ENCODE data around the gene AK9. TPM values are rescaled to one million over a fixed set of nuclear protein-coding genes. Genes with fewer than 3 reads are reported as not detected.

Gene AK9
- polyA plus RNA-seq, 1 of the 3 experiments (the other 2 are of a cell fraction) = 0.76 TPM

DNA sequence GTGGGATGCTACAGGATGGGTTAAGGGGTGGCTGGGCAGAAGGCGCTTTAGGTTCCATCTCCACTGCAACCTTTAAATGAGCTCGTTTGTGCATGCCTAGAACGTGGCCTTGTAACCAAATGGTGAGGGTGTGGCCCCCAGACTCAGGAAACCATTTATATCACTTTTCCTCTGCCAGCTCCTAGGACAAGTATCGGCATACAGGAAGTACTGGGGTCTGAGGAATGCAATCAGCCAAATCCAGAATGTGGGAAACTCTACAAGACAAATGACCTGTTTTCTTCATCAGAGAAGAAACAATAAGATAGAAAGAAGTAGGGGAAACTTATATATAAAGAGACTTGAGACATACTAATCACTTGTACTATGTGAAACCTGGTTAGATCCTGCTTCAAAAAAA, 21.2 kb downstream of the AK9 start:
- Histone ChIP-seq H3K9me3 (no peaks in the 10 kb centered on the region), H3K36me3 (replicated peaks in 1 of 2; ENCODE audit: control insufficient read depth in 1 of 2, insufficient read depth in 2 of 2, low read length in 1 of 2) (no peaks in the 10 kb centered on the region), H3K9me2 (no peaks in the 10 kb centered on the region), H3K4me1 (ENCODE audit: control insufficient read depth in 1 of 2, insufficient read depth in 2 of 2, low read depth in 1 of 2, low read length in 1 of 2) (peaks cover 0 to 9% of the 10 kb centered on the region in 2 experiments; a peak in 1 of 4 replicates), H3K79me2 (ENCODE audit: insufficient read depth) (no peaks in the 10 kb centered on the region), H3K27me3 (ENCODE audit: insufficient read depth) (no peaks in the 10 kb centered on the region), H4K20me1 (ENCODE audit: insufficient read depth) (no peaks in the 10 kb centered on the region), H3K9ac (no peak overlapping the region), H3K27ac (ENCODE audit: low read depth in 2 of 2, low read length in 1 of 2) (no peak overlapping the region), H3F3A (replicated peaks; ENCODE audit: insufficient read depth) (peaks cover 8% of the 10 kb centered on the region), H2AFZ (ENCODE audit: low read depth) (no peak overlapping the region), H3K4me3 (ENCODE audit: low read depth in 2 of 2, low read length in 1 of 2) (no peak overlapping the region), H3K4me2 (no peak overlapping the region)
- TF ChIP-seq, protein P1, sequence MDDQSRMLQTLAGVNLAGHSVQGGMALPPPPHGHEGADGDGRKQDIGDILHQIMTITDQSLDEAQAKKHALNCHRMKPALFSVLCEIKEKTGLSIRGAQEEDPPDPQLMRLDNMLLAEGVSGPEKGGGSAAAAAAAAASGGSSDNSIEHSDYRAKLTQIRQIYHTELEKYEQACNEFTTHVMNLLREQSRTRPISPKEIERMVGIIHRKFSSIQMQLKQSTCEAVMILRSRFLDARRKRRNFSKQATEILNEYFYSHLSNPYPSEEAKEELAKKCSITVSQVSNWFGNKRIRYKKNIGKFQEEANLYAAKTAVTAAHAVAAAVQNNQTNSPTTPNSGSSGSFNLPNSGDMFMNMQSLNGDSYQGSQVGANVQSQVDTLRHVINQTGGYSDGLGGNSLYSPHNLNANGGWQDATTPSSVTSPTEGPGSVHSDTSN (IDR thresholded peaks at IDR 0.05) = no peak
- POLR2A ChIA-PET = no interaction called here
- WGBS (ENCODE audit: low lambda C conversion rate) = 64% methylated on average over 4 of the region's 4 CpGs
- DNase-seq = no peak
- CTCF ChIA-PET = no interaction called here

DNA sequence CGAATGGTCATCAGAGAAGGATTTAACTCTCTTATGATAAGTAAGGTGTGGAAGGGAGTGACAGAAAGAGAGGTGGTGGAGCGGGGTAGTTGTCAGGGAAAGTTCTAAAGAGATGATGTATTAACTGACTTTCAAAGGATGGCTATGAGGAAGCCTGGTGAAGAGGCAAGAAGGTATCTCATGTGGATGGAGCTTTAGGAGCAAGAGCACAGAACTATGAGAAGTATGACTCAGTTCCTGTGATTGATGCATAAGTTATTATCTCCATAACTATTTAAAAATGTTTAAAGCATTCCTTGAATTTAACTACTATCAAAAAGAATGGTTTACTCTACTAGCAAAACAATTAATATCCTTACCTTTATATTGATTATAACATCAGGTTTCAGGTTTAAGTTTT, 28.8 kb downstream of the AK9 start:
- no peak overlapping the region for H3K4me2 ChIP-seq

DNA sequence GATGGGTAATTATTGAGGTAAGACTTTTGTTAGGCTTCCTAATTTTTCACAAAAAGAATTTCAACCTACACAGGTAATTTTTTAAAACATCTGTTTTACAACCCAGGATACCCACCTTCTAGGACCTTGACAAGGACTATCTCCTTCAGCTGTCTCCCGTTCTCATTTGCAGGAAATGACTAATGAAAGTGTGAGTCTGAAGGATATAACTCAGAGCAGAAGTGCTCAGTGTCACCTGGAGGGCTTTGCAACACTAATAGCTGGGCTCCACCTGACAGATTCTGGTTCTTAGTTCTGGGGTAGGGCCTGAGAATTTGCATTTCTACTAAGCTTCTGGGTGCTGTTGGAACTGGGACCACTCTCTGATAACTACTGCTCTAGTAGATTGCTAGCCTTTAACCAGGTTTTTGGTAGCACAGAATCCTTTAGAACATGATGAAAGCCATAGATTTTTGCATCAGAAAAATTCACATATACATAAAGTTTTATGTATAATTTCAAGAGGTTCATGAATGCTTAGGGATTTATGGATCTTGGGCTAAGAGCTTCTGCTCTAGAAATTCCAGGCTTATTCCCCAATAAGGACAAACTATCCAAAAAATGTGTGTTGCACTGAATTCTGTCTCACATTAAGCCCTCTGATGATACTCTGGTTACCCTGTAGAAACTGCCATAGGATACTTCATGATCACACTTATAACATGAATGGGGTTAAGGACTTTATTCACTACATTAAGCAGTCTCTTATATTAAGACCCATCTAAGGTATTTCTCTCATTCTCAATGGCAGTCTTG, 30.3 kb downstream of the AK9 start:
- Histone ChIP-seq H3K4me2 (no peak overlapping the region), H3K79me2 (ENCODE audit: insufficient read depth) (no peaks in the 10 kb centered on the region), H3K4me1 (ENCODE audit: control insufficient read depth in 1 of 2, insufficient read depth in 2 of 2, low read depth in 1 of 2, low read length in 1 of 2) (0 out of 4 replicates have a peak, but pooled peaks cover 0 to 16% of the 10 kb centered on the region in 2 experiments), H3K9ac (no peak overlapping the region), H3K27ac (ENCODE audit: low read depth in 2 of 2, low read length in 1 of 2) (no peak overlapping the region), H2AFZ (ENCODE audit: low read depth) (no peak overlapping the region), H3K9me3 (no peaks in the 10 kb centered on the region), H3K27me3 (ENCODE audit: insufficient read depth) (no peaks in the 10 kb centered on the region), H3K4me3 (ENCODE audit: low read depth in 2 of 2, low read length in 1 of 2) (no peak overlapping the region), H3K36me3 (replicated peaks in 1 of 2; ENCODE audit: control insufficient read depth in 1 of 2, insufficient read depth in 2 of 2, low read length in 1 of 2) (no peaks in the 10 kb centered on the region), H3F3A (replicated peaks; ENCODE audit: insufficient read depth) (peaks cover 5% of the 10 kb centered on the region), H3K9me2 (no peaks in the 10 kb centered on the region), H4K20me1 (ENCODE audit: insufficient read depth) (no peaks in the 10 kb centered on the region)
- ChIA-PET CTCF (no interaction called here), POLR2A (no interaction called here)
- 16% methylated on average over 1 of the region's 1 CpG for WGBS (ENCODE audit: low lambda C conversion rate)
- no peak for DNase-seq
- TF ChIP-seq TCF12 (IDR thresholded peaks at IDR 0.05) (no peak), YY1 (IDR thresholded peaks at IDR 0.05; ENCODE audit: low read depth) (no peak), FOXJ3 (CRISPR knock-in tag; IDR thresholded peaks at IDR 0.05) (no peak), RCOR1 (IDR thresholded peaks at IDR 0.05; ENCODE audit: low read length) (no peak), RXRA (IDR thresholded peaks at IDR 0.05; ENCODE audit: borderline replicate concordance, low read depth) (no peak), GATA2 (CRISPR knock-in tag; IDR thresholded peaks at IDR 0.05) (no peak), SMC3 (IDR thresholded peaks at IDR 0.05; ENCODE audit: low read depth, low read length) (no peak), NFIC (IDR thresholded peaks at IDR 0.05; ENCODE audit: borderline replicate concordance) (no peak), EZH2phosphoT487 (IDR thresholded peaks at IDR 0.05; ENCODE audit: borderline replicate concordance, low read depth) (no peak), RAD21 (IDR thresholded peaks at IDR 0.05; ENCODE audit: low read length) (no peak)
- TF ChIP-seq, protein P1 (IDR thresholded peaks at IDR 0.05) = no peak

More for the DNA sequence above, 28.8 kb downstream of the AK9 start:
- Histone ChIP-seq H2AFZ (ENCODE audit: low read depth) (no peak overlapping the region), H3K9me2 (no peaks in the 10 kb centered on the region), H3K79me2 (ENCODE audit: insufficient read depth) (no peaks in the 10 kb centered on the region), H3K9ac (no peak overlapping the region), H3K27me3 (ENCODE audit: insufficient read depth) (no peaks in the 10 kb centered on the region), H3K27ac (ENCODE audit: low read depth in 2 of 2, low read length in 1 of 2) (no peak overlapping the region; a peak in 1 of 4 replicates), H3K4me1 (ENCODE audit: control insufficient read depth in 1 of 2, insufficient read depth in 2 of 2, low read depth in 1 of 2, low read length in 1 of 2) (0 out of 4 replicates have a peak, but pooled peaks cover 0 to 16% of the 10 kb centered on the region in 2 experiments), H3K9me3 (no peaks in the 10 kb centered on the region), H3K4me3 (ENCODE audit: low read depth in 2 of 2, low read length in 1 of 2) (no peak overlapping the region), H4K20me1 (ENCODE audit: insufficient read depth) (no peaks in the 10 kb centered on the region), H3K36me3 (replicated peaks in 1 of 2; ENCODE audit: control insufficient read depth in 1 of 2, insufficient read depth in 2 of 2, low read length in 1 of 2) (no peaks in the 10 kb centered on the region), H3F3A (replicated peaks; ENCODE audit: insufficient read depth) (peaks cover 5% of the 10 kb centered on the region)
- TF ChIP-seq MEF2A (IDR thresholded peaks at IDR 0.05; ENCODE audit: borderline replicate concordance, low read depth) (no peak), EZH2phosphoT487 (IDR thresholded peaks at IDR 0.05; ENCODE audit: borderline replicate concordance, low read depth) (no peak), EP300 (IDR thresholded peaks at IDR 0.05; ENCODE audit: borderline replicate concordance in 1 of 2, low read depth in 1 of 2, low read length in 1 of 2) (no peak), RXRA (IDR thresholded peaks at IDR 0.05; ENCODE audit: borderline replicate concordance, low read depth) (no peak)
- TF ChIP-seq, protein P1 (IDR thresholded peaks at IDR 0.05) = 0 out of 2 replicates have a peak, but pooled peaks have one; percentile 6
- WGBS (ENCODE audit: low lambda C conversion rate) = 72% methylated on average over 2 of the region's 2 CpGs
- DNase-seq = no peak
- POLR2A ChIA-PET = no interaction called here
- CTCF ChIA-PET = no interaction called here
